NK-92 (cell line): ENCODE measurements around the gene PFDN6.
A peak's percentile ranks its signal among the peaks of the same experiment; 100 is the strongest.

Source experiments
- DNase-seq: peaks from one replicate; lab custom pipeline; 2025; ENCODE audit not compliant: unreplicated experiment; lab: John Stamatoyannopoulos, UW

Gene PFDN6

DNA sequence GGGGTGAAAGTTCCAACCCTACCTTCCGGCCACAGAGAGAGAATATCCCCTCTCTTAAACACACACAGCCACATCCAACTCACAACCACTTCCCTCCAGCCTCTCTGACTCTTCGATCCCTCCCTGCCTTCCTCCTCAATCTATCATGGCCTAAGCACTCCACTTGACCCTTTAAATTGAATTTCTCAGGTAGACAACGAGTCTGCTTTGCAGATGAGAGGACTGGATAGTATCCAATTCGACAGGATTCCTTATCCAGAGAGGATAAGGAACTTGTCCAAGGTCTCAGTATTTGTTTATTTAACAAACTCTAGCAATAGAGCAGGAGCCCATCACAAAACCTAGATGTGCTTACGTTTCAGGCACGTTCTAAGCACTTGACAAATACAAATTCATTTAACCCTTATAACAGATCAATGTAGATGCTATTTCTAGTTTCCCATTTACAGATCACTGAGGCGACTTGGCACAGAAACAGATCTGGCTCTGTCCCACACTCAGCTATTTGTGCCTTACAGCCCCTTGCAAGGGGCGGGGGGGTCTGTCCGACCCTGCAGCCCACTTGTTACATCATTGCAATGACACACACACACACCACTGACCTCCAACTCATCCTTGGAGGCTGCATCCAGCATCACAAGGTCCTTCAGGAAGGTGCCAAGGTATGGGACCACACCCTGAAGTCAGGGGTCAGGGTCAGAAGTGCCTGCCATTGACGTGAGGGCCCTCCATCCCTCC lies 4.9 kb downstream of the PFDN6 start:
- DNase-seq: no peak

DNA sequence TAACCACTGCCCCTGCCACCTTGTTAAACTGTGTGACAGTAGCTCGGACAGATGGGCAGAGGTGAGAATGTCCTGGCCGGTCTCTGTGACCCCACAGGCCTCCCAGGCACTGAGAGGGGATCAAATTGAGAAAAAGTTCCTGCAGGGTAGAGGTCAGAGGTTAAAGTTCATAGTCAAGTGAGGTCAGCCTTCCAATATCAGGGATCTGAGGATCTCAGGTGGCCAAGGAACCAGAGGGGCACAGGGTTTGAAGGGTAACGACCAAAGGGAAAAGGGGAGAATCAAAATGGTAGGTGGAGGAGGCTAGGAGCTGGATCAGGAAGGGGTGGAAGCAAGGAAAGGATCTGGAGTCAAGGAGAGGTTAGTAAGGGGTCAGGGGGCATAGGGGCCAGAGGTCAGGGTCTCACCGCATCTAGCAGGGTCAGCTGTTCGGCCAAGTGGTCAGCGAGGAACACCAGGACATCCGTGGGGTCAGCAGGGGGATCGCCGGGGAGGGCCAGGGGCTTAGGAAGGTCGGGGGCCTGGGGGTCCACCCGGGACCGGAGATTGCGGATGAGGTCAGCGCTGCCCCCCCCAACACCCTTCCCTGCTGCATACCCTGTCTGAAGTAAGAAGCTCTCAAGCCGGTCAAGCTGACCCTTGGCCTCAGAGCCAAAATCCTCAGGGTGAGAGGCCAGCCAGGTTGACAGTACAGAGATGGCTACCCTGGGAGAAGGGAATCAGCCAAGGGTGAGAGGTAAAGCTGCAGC lies 6.4 kb downstream of the PFDN6 start:
- no peak for DNase-seq

- no peak for DNase-seq
Observed at GRCh38 chr6:33296797-33297405, 7.5 kb downstream of the PFDN6 start.

DNA sequence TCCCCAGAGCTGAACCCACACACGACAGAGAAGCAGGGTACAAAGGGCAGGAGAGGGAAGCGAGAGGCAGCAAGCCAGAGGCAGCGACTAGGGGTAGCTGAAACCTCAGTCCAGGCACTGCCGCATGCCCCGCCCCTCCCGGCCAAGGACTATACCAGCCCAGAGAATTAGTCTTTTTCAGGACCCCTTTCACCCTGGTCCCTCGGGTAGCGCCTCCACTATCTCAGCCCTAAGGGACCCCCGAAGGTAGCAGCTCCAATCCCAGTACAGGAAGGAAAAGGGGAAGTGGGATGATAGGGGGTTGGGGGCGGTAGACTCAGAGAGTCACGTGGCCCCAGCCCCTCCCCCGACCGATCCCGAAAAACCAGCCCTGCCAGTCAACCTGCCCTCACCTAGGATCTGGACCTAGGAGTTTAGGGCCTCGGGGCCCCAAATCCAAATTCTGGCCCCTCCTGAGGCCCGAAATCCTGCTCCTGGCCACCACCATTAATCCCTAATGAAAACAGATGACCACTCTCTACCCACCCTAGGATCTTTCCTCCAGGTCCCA lies 8.1 kb downstream of the PFDN6 start:
- no peak for DNase-seq

- DNase-seq: no peak
Observed at GRCh38 chr6:33297956-33298772, 8.8 kb downstream of the PFDN6 start.

DNA sequence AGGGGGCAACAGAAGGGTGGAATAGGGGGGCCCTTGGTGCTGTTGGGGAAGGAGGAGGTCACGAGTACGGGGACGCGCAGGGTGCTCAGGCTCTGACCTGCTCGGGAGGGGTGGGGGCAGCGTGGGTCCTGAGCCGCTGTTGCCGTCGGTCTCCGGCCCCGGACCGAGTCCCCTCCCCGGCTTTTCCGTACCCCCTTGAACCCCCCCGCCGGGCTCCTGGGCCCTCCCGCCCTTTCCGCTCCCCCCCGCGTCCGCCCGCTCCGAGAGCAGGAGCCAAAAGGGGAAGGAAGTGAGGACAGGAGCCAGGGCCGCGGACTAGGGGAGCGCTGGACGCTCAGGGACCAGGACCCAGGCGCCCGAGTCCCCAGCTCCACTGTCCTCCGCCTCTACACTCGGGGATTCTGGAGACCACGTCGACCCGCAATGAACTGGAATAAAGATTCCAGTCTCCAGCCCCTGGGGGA lies 9.4 kb downstream of the PFDN6 start, which contains the start of gene RGL2:
RGL2 (minus strand) TSS at position 170 of the 464 bp plus-strand sequence. CDS start 332 bp downstream, outside the sequence.
- DNase-seq: no peak

- peak; percentile 43 for DNase-seq
Observed at GRCh38 chr6:33299237-33299944, 10.0 kb downstream of the PFDN6 start.

GRCh38 chr6:33301877-33302276 lies 12.5 kb downstream of the PFDN6 start:
- DNase-seq: no peak

DNA sequence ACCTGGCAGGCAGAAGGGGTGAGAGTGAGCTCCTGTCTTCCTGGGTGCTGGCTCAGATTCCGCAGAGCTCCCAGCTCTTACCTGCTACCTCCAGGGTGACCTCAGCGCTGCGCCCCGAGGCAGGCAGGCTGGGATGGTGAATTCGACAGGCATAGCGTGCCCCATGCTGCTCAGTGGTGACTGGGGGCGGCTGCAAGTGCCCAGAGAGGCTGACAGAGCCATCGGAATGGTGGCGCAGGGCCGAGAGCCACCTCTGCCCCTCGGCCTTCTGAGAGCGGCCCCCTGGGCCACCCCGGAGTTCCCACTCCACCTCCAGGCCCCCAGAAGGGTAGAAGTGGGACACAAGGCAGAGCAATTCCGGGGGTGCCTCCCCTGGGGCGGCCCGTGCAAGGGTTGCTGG lies 14.8 kb downstream of the PFDN6 start:
- DNase-seq: no peak

GRCh38 chr6:33305052-33305451 lies 15.7 kb downstream of the PFDN6 start:
- no peak for DNase-seq

- no peak for DNase-seq
Observed at GRCh38 chr6:33306356-33306755, 17.0 kb downstream of the PFDN6 start.

DNA sequence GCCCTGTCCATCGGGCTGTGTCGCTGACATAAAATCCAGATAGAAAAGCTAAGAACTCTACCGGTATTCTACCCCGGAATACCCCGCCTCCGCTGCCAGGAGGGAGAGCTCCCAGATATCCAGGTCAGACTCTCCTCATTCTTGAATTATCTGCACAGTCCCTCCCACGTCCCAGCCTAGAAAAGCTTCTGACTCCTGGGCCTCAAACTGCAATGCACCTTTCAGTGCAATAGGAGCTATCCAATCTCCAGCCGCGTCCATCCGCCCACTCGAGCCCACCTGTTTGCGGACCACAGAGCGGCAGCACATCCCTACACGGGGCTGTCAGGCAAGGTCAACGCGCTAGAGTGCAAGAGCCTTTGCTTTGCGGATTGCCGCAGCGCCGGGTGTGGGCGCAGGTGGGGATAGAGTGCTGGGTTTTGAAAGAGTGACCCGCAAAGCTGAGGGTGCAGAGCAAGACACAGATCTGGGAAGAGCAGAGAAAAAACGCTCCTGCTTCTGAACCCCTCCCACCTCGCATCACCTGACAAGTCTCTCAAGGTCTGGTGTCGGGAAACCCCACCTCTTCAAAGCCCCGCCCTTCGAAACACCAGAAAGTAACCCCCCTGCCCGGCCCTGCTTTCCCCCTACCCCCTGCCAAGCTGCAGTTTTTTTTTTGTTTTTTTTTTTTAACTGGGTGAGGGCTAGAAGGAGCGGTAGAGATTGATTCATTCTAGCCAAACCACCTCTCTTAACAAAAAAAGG lies 23.1 kb downstream of the PFDN6 start:
- DNase-seq: peak; percentile 26

DNA sequence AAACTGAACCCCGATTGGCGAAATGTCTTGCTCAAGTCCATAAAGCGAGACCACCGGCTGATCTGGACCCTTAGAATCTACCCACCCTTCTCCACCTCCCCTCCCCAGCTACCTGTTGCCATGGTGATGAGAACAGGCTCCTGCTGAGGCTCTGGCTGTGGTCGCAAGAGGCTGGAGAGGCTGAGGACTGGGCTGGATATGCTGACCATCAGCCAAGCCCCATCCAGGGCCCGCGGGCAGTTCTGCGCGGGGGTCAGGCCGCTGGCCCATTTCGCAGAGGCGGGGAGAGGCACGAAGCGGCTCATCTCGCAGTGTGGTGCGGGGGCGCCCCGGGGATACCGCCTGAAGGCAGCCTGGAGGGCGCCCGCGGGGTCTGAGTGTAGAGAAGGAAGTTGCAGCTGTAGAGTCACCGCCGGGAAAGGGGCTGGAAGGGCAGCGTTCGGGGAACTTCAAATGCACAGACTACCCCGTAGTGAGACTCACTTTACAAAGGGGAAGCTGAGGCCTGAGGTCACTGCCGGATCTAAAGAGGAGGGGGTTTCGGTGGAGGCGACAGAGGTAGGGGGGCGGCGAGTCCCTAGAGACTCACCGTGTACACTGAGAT lies 23.8 kb downstream of the PFDN6 start:
- DNase-seq: no peak

DNA sequence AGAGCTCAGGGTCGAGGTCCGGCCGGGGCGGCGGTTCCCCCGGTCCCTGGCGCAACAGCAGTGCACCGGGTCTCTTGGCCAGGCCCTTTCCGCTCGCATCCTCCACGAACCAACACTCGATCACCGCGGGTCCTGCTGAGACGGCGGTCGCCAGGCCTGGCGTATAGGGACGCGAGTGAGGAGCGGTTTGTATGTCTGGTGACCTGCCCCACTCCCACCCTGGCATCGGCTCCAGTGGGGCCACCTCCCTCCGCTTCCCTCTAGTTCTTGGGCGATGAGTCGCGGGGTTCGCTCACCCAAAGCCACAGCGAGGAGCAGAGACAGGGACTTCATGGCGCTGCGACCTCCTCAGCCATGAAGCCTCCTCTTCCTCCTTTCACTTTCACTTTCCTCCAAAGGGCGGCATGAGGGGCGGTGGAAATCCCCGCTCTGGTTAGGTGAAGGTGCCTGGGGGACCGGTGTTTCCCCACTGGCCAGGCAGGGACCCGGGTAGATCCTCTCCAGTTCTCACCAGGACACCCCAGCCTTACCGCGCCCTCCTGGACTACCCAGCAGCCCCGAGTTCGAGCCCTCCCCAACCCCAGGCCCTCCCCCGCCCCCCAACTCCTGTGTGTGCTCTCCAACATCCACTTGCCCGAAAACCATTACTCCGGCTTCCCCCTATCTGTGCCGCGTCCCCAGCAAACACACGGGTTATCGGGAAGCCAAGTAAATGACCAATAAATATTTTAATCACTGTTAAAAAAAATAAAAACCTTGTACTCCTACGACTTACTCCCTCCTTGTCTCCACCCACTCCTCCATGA lies 24.5 kb downstream of the PFDN6 start, which contains the start of gene TAPBP:
TAPBP (minus strand) TSS at position 370 of the 806 bp plus-strand sequence; CDS start at position 333, 37 bp downstream.
- peak; percentile 66 for DNase-seq

- peak; percentile 14 for DNase-seq
Observed at GRCh38 chr6:33314515-33314942, 25.1 kb downstream of the PFDN6 start.

- no peak for DNase-seq
Observed at GRCh38 chr6:33314943-33315792, 25.8 kb downstream of the PFDN6 start.
